HG03159 (cell line): Measurements from ENCODE around the gene CCHCR1.

Source experiments
- ATAC-seq: cut with Tn5 transposase; IDR thresholded peaks from one replicate; pipeline ENCODE4 v1.9.1; 2021; ENCODE audit warnings: mild to moderate bottlenecking, moderate library complexity; ENCODE audit not compliant: unreplicated experiment

CCHCR1 gene

GRCh38 chr6:31110825-31111582, 46.6 kb downstream of the CCHCR1 start:
- no peak for ATAC-seq

- ATAC-seq = no peak
Measured at GRCh38 chr6:31107052-31107451, 50.5 kb downstream of the CCHCR1 start.

DNA sequence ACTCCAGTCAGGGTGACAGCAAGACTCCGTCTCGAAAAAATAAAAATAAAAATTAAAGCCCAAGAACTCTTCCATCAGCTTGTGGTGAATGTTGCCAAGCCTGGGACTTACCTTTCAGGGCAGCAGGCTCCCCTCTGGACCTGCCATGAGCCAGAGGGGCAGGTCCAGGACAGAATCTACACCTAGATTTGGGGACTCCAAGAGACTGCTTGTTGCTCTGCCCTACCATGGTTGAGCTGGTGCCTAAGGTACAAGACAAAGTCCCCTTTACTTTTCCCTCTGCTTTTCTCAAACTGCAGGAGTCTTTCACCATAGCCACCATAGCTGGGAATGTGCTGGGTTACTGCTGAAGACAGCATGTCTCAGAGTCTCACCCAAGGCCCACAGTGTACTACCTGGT, 54.5 kb downstream of the CCHCR1 start:
- ATAC-seq = no peak

DNA sequence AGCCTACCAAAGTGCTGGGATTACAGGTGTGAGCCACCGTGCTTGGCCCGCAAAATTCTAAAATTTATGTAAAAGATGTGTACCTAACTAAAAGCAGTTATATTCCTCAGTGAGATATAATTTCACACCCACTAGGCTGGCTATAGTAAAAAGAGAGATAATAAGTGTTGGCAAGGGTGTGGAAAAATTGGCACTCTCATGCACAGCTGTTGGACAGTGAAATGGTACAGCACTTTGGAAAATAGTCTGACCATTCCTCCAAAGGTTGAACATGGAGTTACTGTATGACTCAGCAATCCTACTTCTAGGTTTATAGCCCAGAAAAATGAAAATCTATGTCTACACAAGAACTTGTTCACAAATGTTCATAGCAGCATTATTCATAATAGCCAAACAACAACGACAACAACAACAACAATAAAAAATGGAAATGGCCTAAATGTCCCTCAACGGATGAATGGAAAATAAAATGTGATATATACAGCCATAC, 59.1 kb downstream of the CCHCR1 start:
- ATAC-seq = no peak

DNA sequence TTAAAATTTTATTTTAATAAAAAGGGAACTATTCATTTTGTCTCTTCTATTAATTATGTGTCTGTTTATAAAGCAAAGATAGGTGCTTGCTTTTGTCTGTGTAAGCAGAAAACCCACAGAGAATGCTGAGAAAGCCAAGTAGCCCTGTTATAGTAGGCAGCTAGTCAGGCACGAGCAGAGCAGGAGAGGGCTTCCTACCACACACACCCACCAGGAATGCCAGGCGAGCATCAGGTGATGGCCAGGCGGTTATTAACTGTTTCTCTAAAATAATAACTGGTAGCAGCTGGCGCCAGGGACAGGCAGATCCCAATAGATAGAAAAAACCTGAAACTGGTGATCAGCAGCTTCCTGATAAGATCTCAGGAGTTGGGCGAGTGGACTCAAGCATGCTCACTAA, 60.9 kb downstream of the CCHCR1 start:
- no peak for ATAC-seq

GRCh38 chr6:31096215-31096614, 61.4 kb downstream of the CCHCR1 start:
- ATAC-seq = no peak

GRCh38 chr6:31094389-31094881, 63.2 kb downstream of the CCHCR1 start:
- no peak for ATAC-seq

GRCh38 chr6:31092769-31093505, 64.7 kb downstream of the CCHCR1 start:
- ATAC-seq = no peak
